HG03045 (cell line): ENCODE measurements around the gene SPATA3.
"Not testable (repeated sequence)": the region's sequence is repeated elsewhere in the genome, so short reads cannot be mapped to it uniquely, and the experiment has no call there.

Experiments used
- ATAC-seq: cut with Tn5 transposase; IDR thresholded peaks from one replicate; pipeline ENCODE4 v1.9.1; 2021; ENCODE audit warnings: mild to moderate bottlenecking, moderate library complexity; ENCODE audit not compliant: unreplicated experiment

Gene SPATA3

GRCh38 chr2:230991598-230991997, 4.3 kb upstream of the SPATA3 start:
- no peak for ATAC-seq

- ATAC-seq = no peak
These were observed 740 bp downstream of the SPATA3 start for GRCh38 chr2:230996661-230997060.

DNA sequence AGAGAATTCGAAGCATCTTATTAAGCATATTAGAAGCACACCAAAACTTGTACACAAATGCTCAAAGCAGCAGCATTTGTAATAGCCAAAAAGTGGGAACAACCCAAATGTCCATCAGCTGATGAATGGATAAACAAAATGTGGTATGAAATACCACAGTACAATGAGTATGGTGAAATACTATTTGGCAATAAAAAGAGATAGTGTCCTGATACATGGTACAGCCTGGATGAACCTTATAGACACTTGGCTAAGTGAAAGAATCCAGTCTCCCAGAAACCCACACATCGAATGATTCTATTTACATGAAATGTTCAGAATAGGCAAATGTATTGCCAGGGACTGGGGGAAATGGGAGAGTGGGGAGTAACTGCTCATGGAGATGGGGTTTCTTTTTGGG, 3.0 kb downstream of the SPATA3 start:
- ATAC-seq = no peak

DNA sequence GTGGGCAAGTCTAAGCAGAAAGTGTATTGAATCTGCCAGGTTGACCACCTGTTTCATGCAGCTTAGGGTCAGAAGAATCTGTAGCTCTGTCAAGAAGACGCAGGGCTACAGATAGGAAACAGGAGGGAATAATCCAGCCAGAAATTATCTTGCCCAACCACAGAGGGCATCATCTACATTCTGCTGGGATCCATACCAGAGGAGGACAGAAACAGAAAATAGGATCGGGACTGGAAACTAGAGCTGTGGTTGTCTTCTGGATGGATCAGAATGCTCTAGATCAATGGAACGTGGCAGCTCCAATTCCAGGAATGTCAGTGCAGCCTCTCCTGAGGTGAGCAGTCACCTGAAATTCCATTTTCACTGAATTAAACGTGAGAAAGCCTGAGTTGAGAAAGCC, 3.6 kb downstream of the SPATA3 start:
- no peak for ATAC-seq

GRCh38 chr2:231000211-231000904, 4.4 kb downstream of the SPATA3 start:
- no peak for ATAC-seq

- ATAC-seq = no peak
These were observed 5.1 kb downstream of the SPATA3 start for GRCh38 chr2:231001036-231001435.

DNA sequence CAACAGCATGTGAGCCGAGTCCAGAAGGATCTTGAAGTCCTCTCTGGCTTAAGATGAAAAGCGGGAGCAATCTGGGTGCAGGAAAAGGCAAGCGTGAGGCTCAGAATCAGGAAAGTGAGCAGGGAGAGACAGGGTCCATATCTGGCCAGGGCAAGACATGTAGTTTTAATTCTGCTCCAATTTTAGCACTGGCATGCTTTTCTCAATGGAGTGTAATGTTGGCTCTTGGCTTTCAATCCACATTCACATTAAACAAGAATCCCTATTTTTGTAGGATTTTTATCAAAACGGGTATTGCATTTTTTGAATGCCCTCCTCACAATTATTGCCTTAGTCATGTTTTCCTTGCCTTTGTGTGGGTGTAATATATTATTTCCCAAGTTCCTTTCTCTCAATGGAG, 6.0 kb downstream of the SPATA3 start:
- ATAC-seq = no peak

GRCh38 chr2:231002641-231003040, 6.7 kb downstream of the SPATA3 start:
- no peak for ATAC-seq

GRCh38 chr2:231003186-231003585, 7.3 kb downstream of the SPATA3 start:
- no peak for ATAC-seq

DNA sequence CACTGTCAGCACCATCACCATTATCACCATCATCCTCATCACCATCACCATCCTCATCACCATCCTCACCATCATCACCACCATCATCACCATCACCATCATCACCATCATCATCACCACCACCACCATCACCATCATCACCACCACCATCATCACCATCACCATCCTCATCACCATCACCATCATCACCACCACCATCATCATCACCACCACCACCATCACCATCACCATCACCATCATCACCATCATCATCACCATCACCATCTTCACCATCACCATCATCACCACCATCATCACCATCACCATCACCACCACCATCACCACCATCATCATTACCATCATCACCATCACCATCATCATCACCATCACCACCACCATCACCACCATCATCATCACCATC, 9.0 kb downstream of the SPATA3 start:
- not testable (repeated sequence) for ATAC-seq

- ATAC-seq = no peak
These were observed 11.6 kb downstream of the SPATA3 start for GRCh38 chr2:231007286-231008098.

GRCh38 chr2:231008131-231008530, 12.2 kb downstream of the SPATA3 start:
- ATAC-seq = no peak

GRCh38 chr2:231009236-231009919, 13.5 kb downstream of the SPATA3 start:
- no peak for ATAC-seq

DNA sequence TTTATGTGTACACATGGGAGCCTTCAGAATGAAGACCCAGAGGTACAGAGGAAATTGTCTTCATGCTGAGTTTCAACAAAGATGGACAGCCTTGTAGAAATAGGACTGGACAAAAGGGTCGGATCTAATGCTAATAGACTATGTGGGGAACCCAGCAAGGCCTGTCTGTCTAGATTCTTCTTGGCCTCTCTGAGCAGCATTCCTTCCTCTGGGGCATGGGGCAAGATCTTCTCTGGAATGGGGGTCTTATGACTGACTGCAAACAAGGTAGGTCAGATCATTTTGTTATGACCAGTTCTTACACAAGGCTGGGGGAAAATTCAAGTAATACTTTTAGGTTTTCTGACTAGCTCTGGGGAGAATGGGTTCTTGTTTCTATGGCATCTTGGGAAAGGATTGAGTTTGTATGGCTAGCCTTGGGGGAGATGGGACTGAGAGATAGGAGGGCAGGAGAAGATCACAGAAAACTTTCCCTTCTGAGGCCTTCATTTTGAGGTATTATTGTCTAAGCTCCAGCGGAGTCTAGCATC, 14.3 kb downstream of the SPATA3 start:
- ATAC-seq = no peak

GRCh38 chr2:231011526-231011925, 15.6 kb downstream of the SPATA3 start:
- ATAC-seq = no peak

- ATAC-seq = no peak
These were observed 16.5 kb downstream of the SPATA3 start for GRCh38 chr2:231012463-231012862.

GRCh38 chr2:231013820-231014219, 17.9 kb downstream of the SPATA3 start:
- ATAC-seq = no peak

DNA sequence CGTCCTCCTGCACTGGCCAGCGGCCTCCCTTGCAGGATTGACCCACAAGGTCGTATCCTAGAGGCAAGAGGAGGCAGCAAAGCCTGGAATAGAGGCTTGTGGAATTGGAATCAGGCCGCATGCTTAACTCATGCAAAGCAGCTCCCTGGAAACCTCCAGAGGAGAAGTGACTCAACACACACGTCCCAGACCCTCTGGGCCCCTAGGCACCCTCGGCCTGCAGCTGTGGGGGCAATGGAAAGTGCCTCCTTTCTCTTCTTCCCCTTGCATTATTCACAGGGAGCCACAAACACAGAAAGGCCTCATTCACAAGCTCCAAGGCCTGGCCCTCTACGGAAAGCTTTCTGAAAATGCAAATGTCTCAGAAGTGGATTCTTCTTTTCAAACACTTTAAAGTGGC, 19.6 kb downstream of the SPATA3 start:
- no peak for ATAC-seq

DNA sequence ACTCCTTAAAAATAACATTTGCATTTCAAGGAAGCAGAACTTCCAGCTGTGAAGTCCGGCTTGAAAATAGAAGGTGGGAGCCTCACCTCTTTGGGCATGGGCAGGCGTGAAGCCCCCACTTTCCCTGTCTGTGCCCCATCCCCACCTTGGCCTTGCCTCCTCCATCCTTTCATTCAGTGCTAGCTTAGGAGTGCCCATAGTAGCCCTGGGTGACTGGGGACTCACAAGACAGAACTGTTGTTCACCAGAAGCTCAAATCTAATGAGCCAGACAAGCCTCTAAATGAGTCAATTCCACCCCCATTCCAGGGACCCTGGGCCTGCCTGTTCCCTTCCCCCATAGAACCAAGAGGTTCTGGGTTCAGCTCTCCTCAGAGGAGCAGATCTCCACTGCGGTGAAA, 20.0 kb downstream of the SPATA3 start:
- ATAC-seq = no peak

DNA sequence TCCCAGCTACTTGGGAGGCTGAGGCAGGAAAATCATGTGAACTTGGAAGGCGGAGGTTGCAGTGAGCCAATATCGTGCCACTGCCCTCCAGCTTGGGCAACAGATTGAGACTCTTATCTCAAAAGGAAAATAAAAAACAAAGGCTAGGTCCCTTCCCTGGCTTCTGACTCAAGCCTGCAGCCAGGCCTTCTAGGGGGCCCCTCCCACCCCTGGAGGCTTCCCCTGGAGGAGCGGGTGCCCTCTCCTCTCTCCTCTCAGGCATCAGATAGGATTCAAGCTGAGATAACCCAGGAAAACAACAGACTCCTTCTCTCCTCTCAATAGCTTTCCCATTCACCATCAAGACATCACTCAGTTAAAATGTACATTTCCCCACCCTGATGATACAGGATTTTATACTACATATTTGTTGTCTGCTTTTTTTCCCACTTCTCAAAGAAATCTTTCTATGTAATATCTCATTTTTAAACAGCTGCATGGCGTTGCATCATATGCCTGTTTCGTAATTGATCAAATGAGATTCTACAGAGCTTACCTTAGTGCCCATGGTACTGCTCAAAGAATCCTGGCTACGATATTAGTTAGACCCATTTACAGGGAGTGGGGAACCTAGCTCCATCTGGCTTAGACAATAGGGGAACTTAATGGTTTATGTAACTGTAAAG, 20.8 kb downstream of the SPATA3 start:
- ATAC-seq = no peak

- no peak for ATAC-seq
These were observed 21.3 kb downstream of the SPATA3 start for GRCh38 chr2:231017231-231017598.
